Measurements from ENCODE around the gene SENP1. TPM values are rescaled to one million over a fixed set of nuclear protein-coding genes. Genes with fewer than 3 reads are reported as not detected.

The SENP1 gene
- total RNA-seq, 2 experiments from 2014 or later: 45.6 to 50.1 TPM

GRCh38 chr12:48061938-48062719 is 43.8 kb downstream of the SENP1 start:
- ATAC-seq: no peak
- H3K4me3 Mint-ChIP-seq: no peak overlapping the region
- H3K27me3 Mint-ChIP-seq (ENCODE audit: low read depth): no peaks in the 10 kb centered on the region
- peaks cover 76% of the 10 kb centered on the region for H3K36me3 Mint-ChIP-seq (ENCODE audit: low read depth)
- no peak overlapping the region for H3K27ac Mint-ChIP-seq
- ChIA-PET POLR2A (interaction anchor here (1.5 kb wide), 1 partner anchor 43 kb away, joined by 3 read pairs; the partner anchor contains the start of gene SENP1), CTCF (interaction anchor here (1.2 to 1.6 kb wide), 3 partner anchors 15 to 128 kb away, joined by 3 to 5 read pairs (median 5); partner anchors contain the start of gene SENP1)
- peaks cover 22% of the 10 kb centered on the region for H3K9me3 Mint-ChIP-seq (ENCODE audit: insufficient read depth)
- DNase-seq: no peak
- H3K4me1 Mint-ChIP-seq (ENCODE audit: low read depth): no peaks in the 10 kb centered on the region

- ChIA-PET CTCF (no interaction called here), POLR2A (no interaction called here)
- no peak overlapping the region for H3K4me3 Mint-ChIP-seq
- H3K4me1 Mint-ChIP-seq (ENCODE audit: low read depth): no peaks in the 10 kb centered on the region
- peaks cover 22% of the 10 kb centered on the region for H3K9me3 Mint-ChIP-seq (ENCODE audit: insufficient read depth)
- peaks cover 67% of the 10 kb centered on the region for H3K36me3 Mint-ChIP-seq (ENCODE audit: low read depth)
- no peak overlapping the region for H3K27ac Mint-ChIP-seq
- ATAC-seq (no peak), DNase-seq (no peak)
- no peaks in the 10 kb centered on the region for H3K27me3 Mint-ChIP-seq (ENCODE audit: low read depth)
Measured at GRCh38 chr12:48060474-48060873, 45.4 kb downstream of the SENP1 start.

GRCh38 chr12:48058771-48059170 is 47.1 kb downstream of the SENP1 start:
- no peak for DNase-seq
- peaks cover 52% of the 10 kb centered on the region for H3K36me3 Mint-ChIP-seq (ENCODE audit: low read depth)
- peaks cover 22% of the 10 kb centered on the region for H3K9me3 Mint-ChIP-seq (ENCODE audit: insufficient read depth)
- H3K4me1 Mint-ChIP-seq (ENCODE audit: low read depth): no peaks in the 10 kb centered on the region
- no peak overlapping the region for H3K4me3 Mint-ChIP-seq
- H3K27ac Mint-ChIP-seq: no peak overlapping the region
- POLR2A ChIA-PET: no interaction called here
- no peak for ATAC-seq
- CTCF ChIA-PET: no interaction called here
- H3K27me3 Mint-ChIP-seq (ENCODE audit: low read depth): no peaks in the 10 kb centered on the region

GRCh38 chr12:48054955-48055821 is 50.7 kb downstream of the SENP1 start:
- ChIA-PET POLR2A (no interaction called here), CTCF (interaction anchor here (1.2 kb wide), 1 partner anchor 49 kb away, joined by 3 read pairs; no protein-coding TSS in a partner anchor)
- Mint-ChIP-seq H3K9me3 (ENCODE audit: insufficient read depth) (peaks cover 13% of the 10 kb centered on the region), H3K27me3 (ENCODE audit: low read depth) (no peaks in the 10 kb centered on the region), H3K27ac (no peak overlapping the region), H3K36me3 (ENCODE audit: low read depth) (peaks cover 30% of the 10 kb centered on the region), H3K4me1 (ENCODE audit: low read depth) (peaks cover 6% of the 10 kb centered on the region), H3K4me3 (no peak overlapping the region)
- ATAC-seq (peak; percentile 59), DNase-seq (peak; percentile 50)

GRCh38 chr12:48053883-48054282 is 52.0 kb downstream of the SENP1 start:
- DNase-seq (no peak), ATAC-seq (no peak)
- Mint-ChIP-seq H3K4me1 (ENCODE audit: low read depth) (peaks cover 6% of the 10 kb centered on the region), H3K27ac (no peak overlapping the region), H3K27me3 (ENCODE audit: low read depth) (no peaks in the 10 kb centered on the region), H3K9me3 (ENCODE audit: insufficient read depth) (peaks cover 8% of the 10 kb centered on the region), H3K36me3 (ENCODE audit: low read depth) (peaks cover 28% of the 10 kb centered on the region), H3K4me3 (no peak overlapping the region)
- ChIA-PET POLR2A (interaction anchor here (0.7 kb wide), 1 partner anchor 9 kb away, joined by 5 read pairs; no protein-coding TSS in a partner anchor), CTCF (no interaction called here)

- Mint-ChIP-seq H3K36me3 (ENCODE audit: low read depth) (peaks cover 25% of the 10 kb centered on the region), H3K9me3 (ENCODE audit: insufficient read depth) (peaks cover under 1% of the 10 kb centered on the region), H3K4me3 (no peak overlapping the region), H3K4me1 (ENCODE audit: low read depth) (peaks cover 6% of the 10 kb centered on the region), H3K27ac (no peak overlapping the region), H3K27me3 (ENCODE audit: low read depth) (no peaks in the 10 kb centered on the region)
- no peak for ATAC-seq
- no peak for DNase-seq
- ChIA-PET CTCF (no interaction called here), POLR2A (interaction anchor here (0.7 kb wide), 1 partner anchor 8 kb away, joined by 5 read pairs; no protein-coding TSS in a partner anchor)
Measured at GRCh38 chr12:48053122-48053521, 52.8 kb downstream of the SENP1 start.

GRCh38 chr12:48051681-48052080 is 54.2 kb downstream of the SENP1 start:
- ATAC-seq (no peak), DNase-seq (no peak)
- H3K27ac Mint-ChIP-seq: no peak overlapping the region
- CTCF ChIA-PET: interaction anchor here (0.8 to 1.6 kb wide), 5 partner anchors 14 to 146 kb away, joined by 3 to 5 read pairs (median 3); no protein-coding TSS in a partner anchor
- H3K4me3 Mint-ChIP-seq: no peak overlapping the region
- POLR2A ChIA-PET: no interaction called here
- H3K4me1 Mint-ChIP-seq (ENCODE audit: low read depth): peaks cover 6% of the 10 kb centered on the region
- no peaks in the 10 kb centered on the region for H3K9me3 Mint-ChIP-seq (ENCODE audit: insufficient read depth)
- H3K36me3 Mint-ChIP-seq (ENCODE audit: low read depth): peaks cover 36% of the 10 kb centered on the region
- no peaks in the 10 kb centered on the region for H3K27me3 Mint-ChIP-seq (ENCODE audit: low read depth)

GRCh38 chr12:48050174-48050573 is 55.7 kb downstream of the SENP1 start:
- DNase-seq: no peak
- peaks cover 45% of the 10 kb centered on the region for H3K36me3 Mint-ChIP-seq (ENCODE audit: low read depth)
- no peak for ATAC-seq
- no peaks in the 10 kb centered on the region for H3K27me3 Mint-ChIP-seq (ENCODE audit: low read depth)
- CTCF ChIA-PET: no interaction called here
- peaks cover 6% of the 10 kb centered on the region for H3K4me1 Mint-ChIP-seq (ENCODE audit: low read depth)
- H3K4me3 Mint-ChIP-seq: no peak overlapping the region
- no peak overlapping the region for H3K27ac Mint-ChIP-seq
- no peaks in the 10 kb centered on the region for H3K9me3 Mint-ChIP-seq (ENCODE audit: insufficient read depth)
- POLR2A ChIA-PET: interaction anchor here (0.6 kb wide), 1 partner anchor 807 kb away, joined by 3 read pairs; no protein-coding TSS in a partner anchor

- H3K4me1 Mint-ChIP-seq (ENCODE audit: low read depth): no peaks in the 10 kb centered on the region
- no peaks in the 10 kb centered on the region for H3K9me3 Mint-ChIP-seq (ENCODE audit: insufficient read depth)
- H3K27ac Mint-ChIP-seq: no peak overlapping the region
- ChIA-PET CTCF (no interaction called here), POLR2A (no interaction called here)
- peaks cover 62% of the 10 kb centered on the region for H3K36me3 Mint-ChIP-seq (ENCODE audit: low read depth)
- ATAC-seq: no peak
- no peak overlapping the region for H3K4me3 Mint-ChIP-seq
- DNase-seq: no peak
- H3K27me3 Mint-ChIP-seq (ENCODE audit: low read depth): no peaks in the 10 kb centered on the region
Measured at GRCh38 chr12:48045965-48046518, 59.8 kb downstream of the SENP1 start.

GRCh38 chr12:48045061-48045846 is 60.6 kb downstream of the SENP1 start:
- ChIA-PET CTCF (interaction anchor here (0.7 kb wide), 1 partner anchor 14 kb away, joined by 3 read pairs; no protein-coding TSS in a partner anchor), POLR2A (interaction anchor here (0.5 kb wide), 1 partner anchor 8 kb away, joined by 5 read pairs; no protein-coding TSS in a partner anchor)
- H3K4me1 Mint-ChIP-seq (ENCODE audit: low read depth): no peaks in the 10 kb centered on the region
- ATAC-seq (no peak), DNase-seq (no peak)
- H3K27ac Mint-ChIP-seq: no peak overlapping the region
- no peaks in the 10 kb centered on the region for H3K9me3 Mint-ChIP-seq (ENCODE audit: insufficient read depth)
- H3K4me3 Mint-ChIP-seq: no peak overlapping the region
- peaks cover 61% of the 10 kb centered on the region for H3K36me3 Mint-ChIP-seq (ENCODE audit: low read depth)
- no peaks in the 10 kb centered on the region for H3K27me3 Mint-ChIP-seq (ENCODE audit: low read depth)

- DNase-seq: no peak
- Mint-ChIP-seq H3K27ac (no peak overlapping the region), H3K9me3 (ENCODE audit: insufficient read depth) (no peaks in the 10 kb centered on the region), H3K36me3 (ENCODE audit: low read depth) (peaks cover 53% of the 10 kb centered on the region), H3K4me1 (ENCODE audit: low read depth) (no peaks in the 10 kb centered on the region), H3K27me3 (ENCODE audit: low read depth) (no peaks in the 10 kb centered on the region), H3K4me3 (no peak overlapping the region)
- POLR2A ChIA-PET: interaction anchor here (0.5 kb wide), 1 partner anchor 9 kb away, joined by 5 read pairs; no protein-coding TSS in a partner anchor
- no peak for ATAC-seq
- CTCF ChIA-PET: interaction anchor here (0.7 kb wide), 1 partner anchor 13 kb away, joined by 3 read pairs; no protein-coding TSS in a partner anchor
Measured at GRCh38 chr12:48044396-48044795, 61.5 kb downstream of the SENP1 start.
